ENCODE data around the gene RNF141.
A peak's percentile ranks its signal among the peaks of the same experiment; 100 is the strongest.

The RNF141 gene

GRCh38 chr11:10558288-10558687 is 17.3 kb upstream of the RNF141 start:
- Histone ChIP-seq H3K4me1 (ENCODE audit: insufficient read depth, low read length) (no peaks in the 10 kb centered on the region), H3K27ac (ENCODE audit: low read length) (no peak overlapping the region), H3K4me3 (ENCODE audit: low read length) (no peak overlapping the region), H3K9ac (ENCODE audit: low read depth, low read length) (no peak overlapping the region), H3K36me3 (ENCODE audit: insufficient read depth, low read depth, low read length) (no peaks in the 10 kb centered on the region), H3K27me3 (ENCODE audit: insufficient read depth, low read length) (no peaks in the 10 kb centered on the region), H3K9me3 (ENCODE audit: insufficient read depth, low read depth, low read length) (no peaks in the 10 kb centered on the region)

GRCh38 chr11:10556590-10556989 is 15.6 kb upstream of the RNF141 start:
- Histone ChIP-seq H3K4me1 (ENCODE audit: insufficient read depth, low read length) (no peaks in the 10 kb centered on the region), H3K9me3 (ENCODE audit: insufficient read depth, low read depth, low read length) (no peaks in the 10 kb centered on the region), H3K4me3 (ENCODE audit: low read length) (no peak overlapping the region), H3K27ac (ENCODE audit: low read length) (no peak overlapping the region), H3K36me3 (ENCODE audit: insufficient read depth, low read depth, low read length) (no peaks in the 10 kb centered on the region), H3K9ac (ENCODE audit: low read depth, low read length) (no peak overlapping the region), H3K27me3 (ENCODE audit: insufficient read depth, low read length) (no peaks in the 10 kb centered on the region)

- H3K4me3 ChIP-seq (ENCODE audit: low read length), result no peak overlapping the region
- H3K9me3 ChIP-seq (ENCODE audit: insufficient read depth, low read depth, low read length), result no peaks in the 10 kb centered on the region
- no peaks in the 10 kb centered on the region for H3K36me3 ChIP-seq (ENCODE audit: insufficient read depth, low read depth, low read length)
- no peaks in the 10 kb centered on the region for H3K4me1 ChIP-seq (ENCODE audit: insufficient read depth, low read length)
- H3K9ac ChIP-seq (ENCODE audit: low read depth, low read length), result no peak overlapping the region
- H3K27me3 ChIP-seq (ENCODE audit: insufficient read depth, low read length), result no peaks in the 10 kb centered on the region
- no peak overlapping the region for H3K27ac ChIP-seq (ENCODE audit: low read length)
Measured at GRCh38 chr11:10551845-10552352, 10.9 kb upstream of the RNF141 start.

GRCh38 chr11:10551290-10551592 is 10.3 kb upstream of the RNF141 start:
- Histone ChIP-seq H3K36me3 (ENCODE audit: insufficient read depth, low read depth, low read length) (no peaks in the 10 kb centered on the region), H3K4me3 (ENCODE audit: low read length) (no peak overlapping the region), H3K27ac (ENCODE audit: low read length) (no peak overlapping the region), H3K9ac (ENCODE audit: low read depth, low read length) (no peak overlapping the region), H3K9me3 (ENCODE audit: insufficient read depth, low read depth, low read length) (no peaks in the 10 kb centered on the region), H3K27me3 (ENCODE audit: insufficient read depth, low read length) (no peaks in the 10 kb centered on the region), H3K4me1 (ENCODE audit: insufficient read depth, low read length) (no peaks in the 10 kb centered on the region)

GRCh38 chr11:10550503-10551289 is 9.7 kb upstream of the RNF141 start:
- Histone ChIP-seq H3K9ac (ENCODE audit: low read depth, low read length) (no peak overlapping the region), H3K27ac (ENCODE audit: low read length) (no peak overlapping the region), H3K9me3 (ENCODE audit: insufficient read depth, low read depth, low read length) (no peaks in the 10 kb centered on the region), H3K36me3 (ENCODE audit: insufficient read depth, low read depth, low read length) (no peaks in the 10 kb centered on the region), H3K4me3 (ENCODE audit: low read length) (no peak overlapping the region), H3K27me3 (ENCODE audit: insufficient read depth, low read length) (no peaks in the 10 kb centered on the region), H3K4me1 (ENCODE audit: insufficient read depth, low read length) (no peaks in the 10 kb centered on the region)

- H3K27me3 ChIP-seq (ENCODE audit: insufficient read depth, low read length), result peaks cover 15% of the 10 kb centered on the region
Measured at GRCh38 chr11:10544491-10545465, 3.8 kb upstream of the RNF141 start.

GRCh38 chr11:10543782-10544181 is 2.8 kb upstream of the RNF141 start:
- Histone ChIP-seq H3K4me1 (ENCODE audit: insufficient read depth, low read length) (peaks cover 6% of the 10 kb centered on the region; the same call in 1 of the 2 replicates), H3K36me3 (ENCODE audit: insufficient read depth, low read depth, low read length) (no peaks in the 10 kb centered on the region), H3K9ac (ENCODE audit: low read depth, low read length) (no peak overlapping the region), H3K27ac (ENCODE audit: low read length) (no peak overlapping the region), H3K27me3 (ENCODE audit: insufficient read depth, low read length) (peaks cover 17% of the 10 kb centered on the region), H3K4me3 (ENCODE audit: low read length) (no peak overlapping the region), H3K9me3 (ENCODE audit: insufficient read depth, low read depth, low read length) (no peaks in the 10 kb centered on the region)

More at GRCh38 chr11:10544491-10545465, 3.8 kb upstream of the RNF141 start:
- H3K4me1 ChIP-seq (ENCODE audit: insufficient read depth, low read length), result peaks cover 6% of the 10 kb centered on the region; the same call in 1 of the 2 replicates
- no peaks in the 10 kb centered on the region for H3K9me3 ChIP-seq (ENCODE audit: insufficient read depth, low read depth, low read length)
- no peak overlapping the region for H3K4me3 ChIP-seq (ENCODE audit: low read length)
- no peak overlapping the region for H3K27ac ChIP-seq (ENCODE audit: low read length)
- H3K9ac ChIP-seq (ENCODE audit: low read depth, low read length), result no peak overlapping the region
- no peaks in the 10 kb centered on the region for H3K36me3 ChIP-seq (ENCODE audit: insufficient read depth, low read depth, low read length)

- Histone ChIP-seq H3K4me1 (ENCODE audit: insufficient read depth, low read length) (peaks cover 6% of the 10 kb centered on the region; the same call in 1 of the 2 replicates), H3K9me3 (ENCODE audit: insufficient read depth, low read depth, low read length) (no peaks in the 10 kb centered on the region), H3K27me3 (ENCODE audit: insufficient read depth, low read length) (peaks cover 17% of the 10 kb centered on the region), H3K36me3 (ENCODE audit: insufficient read depth, low read depth, low read length) (no peaks in the 10 kb centered on the region), H3K27ac (ENCODE audit: low read length) (no peak overlapping the region), H3K9ac (ENCODE audit: low read depth, low read length) (no peak overlapping the region), H3K4me3 (ENCODE audit: low read length) (no peak overlapping the region)
Measured at GRCh38 chr11:10542776-10543175, 1.8 kb upstream of the RNF141 start.

GRCh38 chr11:10541561-10541930 is 559 bp upstream of the RNF141 start:
- H3K4me1 ChIP-seq (ENCODE audit: insufficient read depth, low read length), result peaks cover 6% of the 10 kb centered on the region; the same call in 1 of the 2 replicates
- no peaks in the 10 kb centered on the region for H3K36me3 ChIP-seq (ENCODE audit: insufficient read depth, low read depth, low read length)
- H3K27ac ChIP-seq (ENCODE audit: low read length), result no peak overlapping the region
- peaks cover 17% of the 10 kb centered on the region for H3K27me3 ChIP-seq (ENCODE audit: insufficient read depth, low read length)
- H3K9me3 ChIP-seq (ENCODE audit: insufficient read depth, low read depth, low read length), result no peaks in the 10 kb centered on the region
- peak overlapping the region; percentile 88 for H3K4me3 ChIP-seq (ENCODE audit: low read length)
- H3K9ac ChIP-seq (ENCODE audit: low read depth, low read length), result peak overlapping the region; percentile 23; the same call in 1 of the 2 replicates

- peak overlapping the region; percentile 16 for H3K27ac ChIP-seq (ENCODE audit: low read length)
- peaks cover 6% of the 10 kb centered on the region; the same call in 1 of the 2 replicates for H3K4me1 ChIP-seq (ENCODE audit: insufficient read depth, low read length)
- peaks cover 17% of the 10 kb centered on the region for H3K27me3 ChIP-seq (ENCODE audit: insufficient read depth, low read length)
- H3K9me3 ChIP-seq (ENCODE audit: insufficient read depth, low read depth, low read length), result no peaks in the 10 kb centered on the region
- no peaks in the 10 kb centered on the region for H3K36me3 ChIP-seq (ENCODE audit: insufficient read depth, low read depth, low read length)
- H3K4me3 ChIP-seq (ENCODE audit: low read length), result peak overlapping the region; percentile 88
- peak overlapping the region; percentile 82; the same call in 1 of the 2 replicates for H3K9ac ChIP-seq (ENCODE audit: low read depth, low read length)
Measured at GRCh38 chr11:10540546-10540914, 457 bp downstream of the RNF141 start.

GRCh38 chr11:10539339-10539738 is 1.6 kb downstream of the RNF141 start:
- no peaks in the 10 kb centered on the region for H3K36me3 ChIP-seq (ENCODE audit: insufficient read depth, low read depth, low read length)
- H3K27me3 ChIP-seq (ENCODE audit: insufficient read depth, low read length), result peaks cover 17% of the 10 kb centered on the region
- H3K4me3 ChIP-seq (ENCODE audit: low read length), result no peak overlapping the region
- H3K4me1 ChIP-seq (ENCODE audit: insufficient read depth, low read length), result peaks cover 6% of the 10 kb centered on the region; the same call in 1 of the 2 replicates
- H3K27ac ChIP-seq (ENCODE audit: low read length), result no peak overlapping the region
- H3K9ac ChIP-seq (ENCODE audit: low read depth, low read length), result no peak overlapping the region
- no peaks in the 10 kb centered on the region for H3K9me3 ChIP-seq (ENCODE audit: insufficient read depth, low read depth, low read length)

Data from iPS-20b (cell line).